ENCODE results near the gene CHD2. TPM values are rescaled to one million over a fixed set of nuclear protein-coding genes. Genes with fewer than 3 reads are reported as not detected.
"Not testable (repeated sequence)": the region's sequence is repeated elsewhere in the genome, so short reads cannot be mapped to it uniquely, and the experiment has no call there.

The CHD2 gene
- total RNA-seq, 4 donors from 2014 or later: 26.9 to 55.5 (median 33.7) TPM

GRCh38 chr15:93036951-93037819 lies 137.1 kb downstream of the CHD2 start:
- peaks cover 9 to 17% of the 10 kb centered on the region in 2 donors for H3K4me1 ChIP-seq
- DNase-seq (peak in 1 of 2 donors; percentile 67), ATAC-seq (peak; percentile 73 to 79)
- in situ Hi-C loops (cut with MboI; ENCODE audit: low sequenced_read_pairs in 4 of 4): loop anchor here in 3 of 4 donors (5.0 to 25.0 kb wide), 6 partner anchors 928 to 1275 kb away; no protein-coding TSS in a partner anchor
- TF ChIP-seq, protein P1, sequence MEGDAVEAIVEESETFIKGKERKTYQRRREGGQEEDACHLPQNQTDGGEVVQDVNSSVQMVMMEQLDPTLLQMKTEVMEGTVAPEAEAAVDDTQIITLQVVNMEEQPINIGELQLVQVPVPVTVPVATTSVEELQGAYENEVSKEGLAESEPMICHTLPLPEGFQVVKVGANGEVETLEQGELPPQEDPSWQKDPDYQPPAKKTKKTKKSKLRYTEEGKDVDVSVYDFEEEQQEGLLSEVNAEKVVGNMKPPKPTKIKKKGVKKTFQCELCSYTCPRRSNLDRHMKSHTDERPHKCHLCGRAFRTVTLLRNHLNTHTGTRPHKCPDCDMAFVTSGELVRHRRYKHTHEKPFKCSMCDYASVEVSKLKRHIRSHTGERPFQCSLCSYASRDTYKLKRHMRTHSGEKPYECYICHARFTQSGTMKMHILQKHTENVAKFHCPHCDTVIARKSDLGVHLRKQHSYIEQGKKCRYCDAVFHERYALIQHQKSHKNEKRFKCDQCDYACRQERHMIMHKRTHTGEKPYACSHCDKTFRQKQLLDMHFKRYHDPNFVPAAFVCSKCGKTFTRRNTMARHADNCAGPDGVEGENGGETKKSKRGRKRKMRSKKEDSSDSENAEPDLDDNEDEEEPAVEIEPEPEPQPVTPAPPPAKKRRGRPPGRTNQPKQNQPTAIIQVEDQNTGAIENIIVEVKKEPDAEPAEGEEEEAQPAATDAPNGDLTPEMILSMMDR (IDR thresholded peaks at IDR 0.05 in 4 of 5, conservative IDR thresholded peaks at IDR 0.05 in 1 of 5): peak in 2 of 5 experiments; percentile 12 to 31
- TF ChIP-seq POLR2A (IDR thresholded peaks at IDR 0.05): no peak
- no peaks in the 10 kb centered on the region for H3K9me3 ChIP-seq
- intact Hi-C loops (cut with DNase I; ENCODE audit: low total_unique reads): loop anchor here (5.0 kb wide), 1 partner anchor 1285 kb away; no protein-coding TSS in a partner anchor
- no peaks in the 10 kb centered on the region for H3K27me3 ChIP-seq
- H3K36me3 ChIP-seq: no peaks in the 10 kb centered on the region
- H3K4me3 ChIP-seq: no peak overlapping the region
- peak overlapping the region; percentile 34 to 68 (median 54) for H3K27ac ChIP-seq

GRCh38 chr15:93037820-93038705 lies 137.9 kb downstream of the CHD2 start:
- peaks cover 9 to 17% of the 10 kb centered on the region in 2 donors for H3K4me1 ChIP-seq
- H3K4me3 ChIP-seq: no peak overlapping the region
- TF ChIP-seq, protein P1 (IDR thresholded peaks at IDR 0.05 in 4 of 5, conservative IDR thresholded peaks at IDR 0.05 in 1 of 5): no peak
- TF ChIP-seq POLR2A (IDR thresholded peaks at IDR 0.05): no peak
- peak overlapping the region; percentile 34 to 68 (median 54) for H3K27ac ChIP-seq
- ATAC-seq: peak in 1 of 2 donors; percentile 6
- no peaks in the 10 kb centered on the region for H3K27me3 ChIP-seq
- DNase-seq: peak in 1 of 2 donors; percentile 12
- H3K9me3 ChIP-seq: no peaks in the 10 kb centered on the region
- in situ Hi-C loops (cut with MboI; ENCODE audit: low sequenced_read_pairs in 4 of 4) (loop anchor here in 3 of 4 donors (5.0 to 25.0 kb wide), 6 partner anchors 927 to 1274 kb away; no protein-coding TSS in a partner anchor), intact Hi-C loops (cut with DNase I; ENCODE audit: low total_unique reads) (loop anchor here (5.0 kb wide), 1 partner anchor 1284 kb away; no protein-coding TSS in a partner anchor)
- H3K36me3 ChIP-seq: no peaks in the 10 kb centered on the region

- H3K36me3 ChIP-seq, H3K27ac ChIP-seq, H3K9me3 ChIP-seq, H3K4me3 ChIP-seq, ATAC-seq, H3K27me3 ChIP-seq, DNase-seq: not testable (repeated sequence)
- intact Hi-C loops (cut with DNase I; ENCODE audit: low total_unique reads): loop anchor here (5.0 kb wide), 1 partner anchor 1283 kb away; no protein-coding TSS in a partner anchor
- peaks cover 9 to 17% of the 10 kb centered on the region in 2 donors for H3K4me1 ChIP-seq
- in situ Hi-C loops (cut with MboI; ENCODE audit: low sequenced_read_pairs in 4 of 4): loop anchor here in 3 of 4 donors (5.0 to 25.0 kb wide), 6 partner anchors 925 to 1273 kb away; no protein-coding TSS in a partner anchor
Measured at GRCh38 chr15:93039562-93040287, 139.6 kb downstream of the CHD2 start.

DNA sequence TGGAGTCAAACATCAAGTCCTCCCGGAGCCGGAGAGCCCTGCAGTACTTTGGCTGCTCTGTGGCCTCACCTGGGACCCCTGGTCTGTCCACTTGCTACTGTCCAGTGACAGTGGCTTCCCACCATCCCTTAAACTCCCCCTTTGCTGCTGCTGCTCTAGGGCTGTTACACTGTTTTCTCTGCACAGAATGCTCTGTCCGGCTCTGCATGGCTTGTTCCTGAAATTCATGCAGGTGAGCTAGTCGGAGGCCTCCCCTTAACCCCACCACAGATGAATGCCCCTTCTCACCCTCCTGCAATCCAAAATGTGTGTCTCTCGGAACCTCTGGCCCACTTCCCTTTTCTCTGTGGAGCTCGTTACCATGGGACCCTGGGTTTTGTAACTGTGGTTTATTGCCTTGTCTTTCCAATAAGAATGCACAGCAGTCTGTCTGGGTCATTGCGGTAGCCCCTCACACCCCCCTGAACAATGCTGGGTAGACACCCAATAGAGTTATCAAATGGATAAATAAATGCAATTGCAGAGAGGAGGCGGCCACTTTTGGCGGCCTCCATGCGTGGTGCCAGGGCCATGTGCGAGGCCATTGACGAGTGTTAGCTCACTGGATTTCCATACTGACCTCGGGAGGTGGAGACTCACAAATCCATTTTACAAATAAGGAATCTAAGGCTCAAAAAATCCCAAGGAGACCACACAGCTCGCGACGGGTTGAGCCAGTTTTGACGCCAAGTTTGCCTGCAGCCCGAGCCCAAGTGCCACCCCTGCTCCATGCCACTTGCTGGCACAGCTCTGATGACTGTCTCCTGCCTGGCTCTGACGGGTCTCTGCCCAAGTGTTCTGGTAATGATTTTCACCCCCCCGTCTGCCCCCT lies 140.4 kb downstream of the CHD2 start:
- Histone ChIP-seq H3K9me3 (no peaks in the 10 kb centered on the region), H3K4me3 (no peak overlapping the region), H3K27ac (no peak overlapping the region), H3K27me3 (no peaks in the 10 kb centered on the region), H3K36me3 (peaks cover 0 to 15% of the 10 kb centered on the region in 2 donors), H3K4me1 (peaks cover 9 to 17% of the 10 kb centered on the region in 2 donors)
- in situ Hi-C loops (cut with MboI; ENCODE audit: low sequenced_read_pairs in 4 of 4): loop anchor here in 2 of 4 donors (25.0 kb wide), 2 partner anchors 947 to 1272 kb away; no protein-coding TSS in a partner anchor
- DNase-seq (no peak), ATAC-seq (no peak)
- TF ChIP-seq POLR2A (IDR thresholded peaks at IDR 0.05): no peak
- TF ChIP-seq, protein P1 (IDR thresholded peaks at IDR 0.05 in 4 of 5, conservative IDR thresholded peaks at IDR 0.05 in 1 of 5): no peak
- intact Hi-C loops (cut with DNase I; ENCODE audit: low total_unique reads): no loop called here
